Activated naive CD4-positive, alpha-beta T cell treated with anti-CD3 and anti-CD28 coated beads, Interleukin-2, amount 50 U/mL, for 72 hours (primary cell): ENCODE measurements around the gene CELSR2. TPM values are rescaled to one million over a fixed set of nuclear protein-coding genes. Genes with fewer than 3 reads are reported as not detected.
"Not testable (repeated sequence)": the region's sequence is repeated elsewhere in the genome, so short reads cannot be mapped to it uniquely, and the experiment has no call there.

Source experiments
- ATAC-seq, 2 donors: fragments of 150-1000 bp; cut with Tn5 transposase; 2 replicates each; pipeline ENCODE4 v1.10.0; 2021; ENCODE audit warnings: mild to moderate bottlenecking in 2 of 2, moderate library complexity in 2 of 2
- DNase-seq, 2 donors: peaks; one replicate each; pipeline ENCODE4 v3.0.0; 2021 to 2022; ENCODE audit warnings: low spot score in 2 of 2
- H3K27ac Mint-ChIP-seq, 2 donors: one replicate each; pipeline ENCODE4 v1.8.0; 2022; ENCODE audit warnings: mild to moderate bottlenecking in 2 of 2, mixed read lengths in 2 of 2
- H3K36me3 Mint-ChIP-seq, 2 donors: one replicate each; pipeline ENCODE4 v1.8.0; 2022; ENCODE audit warnings: mixed read lengths in 2 of 2
- H3K9me3 Mint-ChIP-seq, 2 donors: one replicate each; pipeline ENCODE4 v1.8.0; 2022; ENCODE audit warnings: mixed read lengths in 2 of 2
- total RNA-seq, 2 donors: library from RNA; stranded (reverse); gene quantifications; one replicate each; pipeline ENCODE4 v1.2.3, GENCODE V29; 2022

The CELSR2 gene
- total RNA-seq, 2 donors from 2014 or later, result 0.39 to 3.9 TPM

DNA sequence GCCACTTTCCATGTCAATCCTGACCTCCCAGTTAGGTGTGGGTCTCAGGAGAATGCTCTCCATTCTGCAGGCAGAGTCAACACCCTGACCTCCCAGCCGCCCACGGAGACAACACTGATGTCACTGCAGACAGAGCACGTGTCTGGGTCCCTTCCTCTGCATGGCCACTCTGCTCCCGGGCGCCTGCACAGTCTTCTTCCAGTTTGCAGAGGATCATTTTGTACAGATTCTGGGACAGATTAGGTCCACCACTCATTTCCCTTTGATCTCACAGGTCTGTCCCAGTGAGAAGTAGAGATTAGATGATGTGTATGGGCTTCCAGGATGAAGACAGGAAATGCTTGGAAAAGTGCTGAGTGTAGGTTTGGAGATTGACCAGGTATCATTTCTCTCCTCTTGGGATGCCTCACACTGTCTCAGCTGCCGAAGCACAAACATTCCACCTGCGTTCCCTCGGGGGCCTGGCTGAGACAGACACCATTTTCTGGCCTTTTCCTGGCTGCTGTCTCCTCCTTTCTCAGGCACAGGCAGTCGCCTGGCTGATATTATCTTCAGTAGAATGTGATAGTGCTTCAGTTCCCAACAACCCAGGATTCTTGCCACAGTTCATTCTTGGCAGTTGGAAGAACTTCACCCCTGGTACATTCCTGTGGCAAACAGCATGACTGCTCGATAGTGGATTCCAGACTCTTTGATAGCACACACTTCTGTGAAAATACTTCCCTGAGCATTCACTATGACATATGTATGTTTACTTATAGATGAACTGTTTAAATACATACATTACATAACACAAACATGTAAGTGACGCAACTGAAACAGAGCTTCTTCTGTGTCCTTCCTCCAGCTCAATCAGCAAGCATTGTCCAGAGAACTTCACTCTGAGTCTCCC lies 49.6 kb downstream of the CELSR2 start:
- DNase-seq, result no peak
- Mint-ChIP-seq H3K36me3 (no peaks in the 10 kb centered on the region), H3K9me3 (no peaks in the 10 kb centered on the region), H3K27ac (no peak overlapping the region)
- no peak for ATAC-seq

DNA sequence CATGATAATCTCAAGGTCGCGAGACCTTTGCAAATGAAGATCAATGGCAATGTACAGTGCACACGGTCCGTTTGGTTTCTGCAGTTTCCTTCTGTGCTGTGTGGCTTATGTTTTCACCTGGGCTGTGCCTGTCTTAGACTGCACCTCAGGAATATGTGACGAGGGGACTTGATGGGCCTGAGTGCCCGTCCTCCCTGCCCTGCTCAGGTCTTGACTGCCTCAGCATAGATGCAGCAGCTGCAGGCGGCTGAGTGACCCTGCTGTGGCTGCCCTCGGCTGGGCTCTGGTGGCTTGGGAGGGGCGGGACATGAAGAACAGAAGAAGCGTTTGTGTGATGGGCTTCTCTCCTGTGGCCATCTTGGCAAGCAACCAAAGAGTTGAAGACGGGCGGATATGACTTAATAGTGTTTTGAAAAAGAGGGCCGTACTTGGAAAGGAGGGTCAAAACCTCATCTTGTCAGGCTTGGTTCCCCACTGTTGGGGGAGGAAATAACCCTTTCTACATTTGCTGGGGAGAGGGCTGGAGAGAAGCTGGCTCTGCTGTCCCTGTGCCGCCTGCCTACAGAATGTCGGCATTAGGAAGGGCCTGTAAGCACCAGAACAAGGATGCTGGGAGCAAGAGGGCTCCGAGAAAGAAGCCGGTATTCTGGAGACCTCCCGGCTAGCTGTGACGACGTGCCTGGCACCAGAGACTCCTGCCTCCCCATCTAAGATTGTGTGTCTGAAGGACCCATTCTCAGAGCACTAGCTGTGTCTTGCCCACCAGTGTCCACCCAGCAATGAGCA lies 50.4 kb downstream of the CELSR2 start:
- Mint-ChIP-seq H3K9me3 (no peaks in the 10 kb centered on the region), H3K27ac (no peak overlapping the region), H3K36me3 (no peaks in the 10 kb centered on the region)
- no peak for ATAC-seq
- no peak for DNase-seq

DNA sequence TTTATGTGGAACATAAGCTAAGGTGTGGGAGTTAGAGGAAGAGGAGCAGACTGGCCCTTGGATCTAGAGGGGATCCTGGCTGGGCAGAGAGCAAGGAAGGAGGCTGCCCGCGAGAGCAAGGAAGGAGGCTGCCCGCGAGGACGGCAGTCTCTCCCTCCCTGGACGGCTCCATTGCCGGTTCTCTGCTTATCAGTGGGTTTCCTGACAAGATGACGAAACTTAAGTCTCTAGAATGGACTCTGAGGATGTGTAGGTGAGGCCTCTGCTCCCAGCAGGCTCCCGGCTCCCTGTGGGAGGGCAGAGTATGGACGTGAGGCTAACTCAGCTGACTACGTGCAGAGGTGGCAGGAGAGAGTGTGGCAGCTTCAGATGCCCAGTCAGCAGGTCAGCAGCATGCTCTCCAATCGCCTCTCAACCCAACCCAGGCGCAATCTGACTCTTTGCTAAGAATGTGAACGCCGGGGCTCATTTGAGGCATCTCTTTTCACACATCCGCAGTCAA lies 51.4 kb downstream of the CELSR2 start:
- Mint-ChIP-seq H3K27ac (no peak overlapping the region), H3K9me3 (no peaks in the 10 kb centered on the region), H3K36me3 (no peaks in the 10 kb centered on the region)
- no peak for DNase-seq
- ATAC-seq, result no peak

DNA sequence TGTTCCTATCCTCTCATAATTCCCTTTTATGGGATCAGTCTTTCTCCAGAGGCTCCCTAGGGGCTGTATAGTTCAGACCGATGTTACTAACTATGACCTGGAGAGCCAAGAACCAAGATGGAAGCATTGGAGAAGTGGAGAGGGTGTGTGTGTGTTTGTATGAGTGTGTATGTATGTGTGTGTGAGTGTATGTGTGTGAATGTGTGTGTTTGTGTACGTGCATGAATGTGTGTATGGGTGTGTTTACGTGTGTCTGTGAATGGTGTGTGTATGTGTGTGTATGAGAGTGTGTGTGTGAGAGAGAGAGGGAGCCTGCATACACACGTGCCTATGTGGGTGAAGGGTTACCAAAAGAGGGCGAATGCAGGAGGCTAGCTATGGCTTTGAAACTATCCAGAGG lies 52.5 kb downstream of the CELSR2 start:
- ATAC-seq (no peak), DNase-seq (no peak)
- Mint-ChIP-seq H3K9me3 (no peaks in the 10 kb centered on the region), H3K27ac (no peak overlapping the region), H3K36me3 (no peaks in the 10 kb centered on the region)

DNA sequence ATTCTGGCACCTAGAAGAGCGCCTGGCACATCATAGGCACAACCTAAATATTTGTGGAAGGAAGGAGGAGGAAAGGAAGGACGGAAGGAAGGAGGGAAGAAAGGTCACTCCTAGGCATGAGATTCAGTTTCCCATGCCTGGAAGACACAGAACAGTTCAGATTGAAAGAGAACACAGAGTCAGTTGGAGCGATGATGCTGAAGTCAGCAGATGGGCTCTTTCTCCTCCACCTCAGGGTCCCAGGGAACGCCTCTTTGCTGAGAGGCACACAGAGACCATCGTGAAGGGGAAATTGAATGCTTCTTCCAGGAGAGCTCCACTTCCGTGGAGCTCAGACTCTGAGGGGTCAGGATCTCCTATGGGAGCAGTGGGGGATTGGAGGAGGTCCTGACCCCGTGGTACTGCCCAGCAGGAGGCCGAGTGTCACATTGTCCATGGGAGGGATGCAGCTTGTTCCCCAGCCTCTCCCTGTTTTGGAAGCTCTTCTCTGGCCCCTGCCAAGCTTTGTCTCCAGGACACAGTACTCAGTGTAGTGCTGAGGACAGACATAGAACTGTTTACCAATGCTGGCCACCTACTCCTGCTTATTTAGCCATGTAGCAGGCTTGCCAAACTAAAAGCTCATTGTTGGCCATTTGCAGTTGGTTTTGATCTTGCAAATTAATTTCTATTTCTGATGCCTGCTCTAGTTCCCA lies 55.0 kb downstream of the CELSR2 start:
- Mint-ChIP-seq H3K27ac (no peak overlapping the region), H3K9me3 (no peaks in the 10 kb centered on the region), H3K36me3 (no peaks in the 10 kb centered on the region)
- ATAC-seq, result no peak
- no peak for DNase-seq

DNA sequence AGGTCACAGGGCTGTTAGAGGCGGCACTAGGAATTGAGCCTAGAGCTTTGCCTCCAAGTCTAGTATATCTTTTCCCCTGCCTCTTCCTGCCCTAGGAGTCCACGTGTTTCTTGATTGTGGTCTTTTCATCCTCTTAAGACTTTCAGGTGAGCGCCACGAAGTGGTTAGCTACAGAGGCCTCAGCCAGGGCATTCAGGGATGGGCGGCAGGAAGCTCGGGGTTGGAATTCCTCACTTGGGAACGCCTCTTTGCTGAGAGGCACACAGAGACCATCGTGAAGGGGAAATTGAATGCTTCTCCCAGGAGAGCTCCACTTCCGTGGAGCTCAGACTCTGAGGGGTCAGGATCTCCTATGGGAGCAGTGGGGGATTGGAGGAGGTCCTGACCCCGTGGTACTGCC lies 56.7 kb downstream of the CELSR2 start:
- H3K36me3 Mint-ChIP-seq, H3K27ac Mint-ChIP-seq: not testable (repeated sequence)

DNA sequence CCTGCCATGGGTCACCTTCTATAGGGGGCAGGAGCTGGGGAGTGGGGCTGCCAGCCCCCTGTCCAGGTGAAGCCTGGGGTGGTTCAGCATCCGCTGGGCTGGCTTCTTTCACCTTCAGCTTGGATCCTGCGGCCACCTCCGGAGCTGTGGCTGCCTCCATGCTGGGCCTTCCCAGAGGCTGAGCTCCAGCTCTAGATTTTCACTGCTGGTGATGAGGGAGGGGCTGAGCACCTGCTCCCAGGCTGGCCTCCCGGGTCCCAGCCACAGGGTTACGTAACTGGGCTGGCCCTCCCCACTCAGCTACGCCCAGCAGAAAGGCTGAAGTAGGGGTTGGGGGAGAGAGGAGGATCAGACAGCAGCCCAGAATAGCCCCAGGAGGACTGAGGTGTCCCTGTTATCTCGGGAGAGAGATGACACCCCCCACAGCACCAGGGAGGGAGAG lies 57.5 kb downstream of the CELSR2 start, which contains the start of gene MYBPHL:
Gene MYBPHL, minus strand, starts transcription at position 180 of the 442 bp plus-strand sequence. Its CDS starts 20 bp downstream, at position 160.
- ATAC-seq, result no peak
- no peaks in the 10 kb centered on the region for H3K9me3 Mint-ChIP-seq
- H3K36me3 Mint-ChIP-seq, result no peaks in the 10 kb centered on the region
- no peak within 1 kb of the TSS for H3K27ac Mint-ChIP-seq
- no peak for DNase-seq

More for the DNA sequence above, 56.7 kb downstream of the CELSR2 start:
- not testable (repeated sequence) for ATAC-seq, DNase-seq, H3K9me3 Mint-ChIP-seq

DNA sequence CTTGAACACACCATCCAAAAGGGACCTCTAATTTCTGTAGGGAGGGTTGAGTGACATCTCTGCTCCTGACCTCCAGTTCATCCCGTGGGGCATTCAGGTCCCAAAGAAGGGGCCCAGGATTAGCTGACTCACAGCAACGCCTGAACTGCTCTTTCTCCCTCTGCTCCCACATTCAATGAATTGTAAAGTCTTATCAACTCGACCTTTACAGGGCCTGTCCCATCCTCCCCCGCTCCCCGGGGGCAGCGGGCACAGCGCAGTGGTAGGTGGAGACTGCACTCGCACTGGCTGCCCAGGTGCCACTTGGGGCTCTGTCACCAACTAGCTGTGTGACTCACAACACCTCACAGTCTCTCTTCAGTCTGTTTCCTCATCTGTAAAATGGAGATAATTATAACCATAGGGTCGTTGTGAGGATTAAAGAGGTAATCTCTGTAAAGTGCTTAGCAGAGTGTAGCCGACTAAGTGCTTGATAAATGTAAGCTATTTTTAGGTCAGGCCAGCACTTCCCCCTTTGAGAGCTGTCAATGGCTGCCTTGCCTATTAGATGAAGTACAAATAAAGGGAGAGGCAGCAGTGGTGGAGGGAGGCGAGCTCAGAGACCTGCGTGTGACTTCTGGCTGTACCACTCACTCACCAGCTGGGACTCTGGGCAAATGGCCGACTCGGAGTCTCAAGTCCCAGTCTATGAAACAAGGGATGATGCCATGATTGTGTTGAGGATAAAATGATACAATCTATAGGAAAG lies 58.1 kb downstream of the CELSR2 start:
- Mint-ChIP-seq H3K9me3 (no peaks in the 10 kb centered on the region), H3K36me3 (no peaks in the 10 kb centered on the region), H3K27ac (no peak overlapping the region)
- DNase-seq, result no peak
- ATAC-seq, result peak in 1 of 2 donors; percentile 51

DNA sequence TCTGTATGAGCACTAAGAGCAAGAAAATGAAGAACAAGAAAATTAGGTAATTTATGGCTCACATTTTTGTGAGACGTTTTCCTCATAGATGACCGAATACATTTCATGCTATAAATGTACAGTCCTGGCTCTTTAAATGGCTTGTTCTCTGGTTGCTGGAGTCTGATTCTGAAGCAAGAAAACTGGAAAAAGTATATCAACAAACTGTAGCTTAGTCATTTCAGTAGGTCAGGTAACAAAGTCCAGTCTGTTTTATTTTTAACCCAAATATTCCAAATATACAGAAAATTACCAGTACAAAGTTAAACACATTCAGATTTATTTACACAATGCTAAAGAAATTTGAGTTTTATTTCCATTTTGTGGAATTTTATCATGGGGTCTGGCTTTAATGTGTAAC lies 60.0 kb downstream of the CELSR2 start:
- ATAC-seq (no peak), DNase-seq (no peak)
- Mint-ChIP-seq H3K36me3 (no peaks in the 10 kb centered on the region), H3K9me3 (no peaks in the 10 kb centered on the region), H3K27ac (no peak overlapping the region)

DNA sequence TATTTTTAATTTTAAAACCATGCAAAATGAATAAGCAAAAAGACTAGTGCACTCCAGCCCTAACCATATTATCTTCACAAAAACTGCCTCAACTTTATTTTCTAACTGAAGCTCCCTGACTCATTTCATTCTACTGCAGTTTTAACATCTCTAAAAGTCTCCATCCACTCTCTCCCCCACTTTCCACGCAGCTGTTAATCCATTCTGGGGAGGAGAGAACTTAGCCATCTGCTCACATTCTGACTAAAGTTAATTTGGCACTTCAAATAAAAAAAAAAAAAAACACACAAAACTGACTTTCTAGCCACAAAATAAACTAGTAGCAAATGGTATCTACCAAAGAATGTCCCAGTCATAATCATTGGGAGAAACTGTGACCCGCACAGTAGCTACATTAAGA lies 62.9 kb downstream of the CELSR2 start:
- Mint-ChIP-seq H3K36me3 (no peaks in the 10 kb centered on the region), H3K9me3 (no peaks in the 10 kb centered on the region), H3K27ac (no peak overlapping the region)
- DNase-seq (no peak), ATAC-seq (no peak)

DNA sequence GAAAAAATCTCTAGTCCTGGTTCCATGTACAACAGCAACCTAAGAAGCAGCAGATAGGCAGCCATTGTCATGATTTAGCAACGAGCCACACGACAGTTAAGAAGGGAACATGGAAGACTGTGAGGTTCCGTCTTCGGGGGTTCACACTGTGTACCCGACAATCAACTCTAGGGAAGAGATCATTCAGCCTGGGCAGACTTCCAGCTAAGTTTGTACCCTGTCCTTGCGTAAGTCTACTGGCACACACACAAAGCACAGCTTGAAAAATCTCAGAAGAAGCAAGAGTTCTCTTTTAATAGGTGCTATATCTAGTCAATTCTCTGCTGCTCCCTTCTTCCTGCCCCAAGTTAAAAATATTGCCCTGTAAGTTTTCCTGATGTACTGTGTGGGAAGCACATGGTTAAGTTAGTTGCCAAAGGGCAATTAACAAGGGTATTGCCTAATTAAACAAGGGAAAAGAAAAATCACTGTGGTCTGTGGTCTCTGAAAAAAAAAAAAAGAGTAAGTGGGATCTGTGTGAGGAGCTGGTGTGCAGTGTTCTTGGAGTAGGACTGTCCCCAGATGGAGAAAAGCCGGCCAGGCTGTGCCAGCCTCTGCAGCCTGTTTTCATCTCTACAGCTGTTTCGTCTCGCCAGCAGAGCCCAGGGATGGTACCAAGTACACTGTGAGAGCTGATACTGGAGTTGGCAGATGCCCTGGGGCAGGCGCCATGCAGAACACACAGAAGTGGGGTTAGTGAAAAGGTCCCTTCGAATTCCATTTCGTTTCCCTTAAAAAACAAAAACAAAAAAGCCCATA lies 63.8 kb downstream of the CELSR2 start:
- DNase-seq, result no peak
- Mint-ChIP-seq H3K36me3 (no peaks in the 10 kb centered on the region), H3K9me3 (no peaks in the 10 kb centered on the region), H3K27ac (no peak overlapping the region)
- no peak for ATAC-seq

DNA sequence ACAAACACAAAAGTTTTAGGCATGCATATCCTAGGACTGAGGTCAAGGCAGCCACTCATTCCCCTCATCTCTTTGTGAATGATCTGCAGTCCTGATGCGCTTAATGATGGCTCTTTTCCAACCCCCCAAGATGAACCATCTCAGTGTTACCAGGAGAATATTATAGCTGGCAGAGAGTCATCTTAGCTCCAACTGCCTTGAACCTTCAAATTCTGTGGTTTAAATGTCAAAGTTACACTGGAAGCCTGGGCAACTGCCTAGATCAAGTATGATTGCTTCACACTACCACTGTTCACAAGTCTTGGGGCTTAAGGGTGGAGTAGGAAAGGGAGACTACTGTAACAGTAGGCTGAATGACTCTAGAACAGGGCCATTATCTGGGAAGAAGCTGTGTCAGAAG lies 65.5 kb downstream of the CELSR2 start:
- no peaks in the 10 kb centered on the region for H3K9me3 Mint-ChIP-seq
- ATAC-seq (no peak), DNase-seq (no peak)
- no peak overlapping the region for H3K27ac Mint-ChIP-seq
- H3K36me3 Mint-ChIP-seq, result no peaks in the 10 kb centered on the region

DNA sequence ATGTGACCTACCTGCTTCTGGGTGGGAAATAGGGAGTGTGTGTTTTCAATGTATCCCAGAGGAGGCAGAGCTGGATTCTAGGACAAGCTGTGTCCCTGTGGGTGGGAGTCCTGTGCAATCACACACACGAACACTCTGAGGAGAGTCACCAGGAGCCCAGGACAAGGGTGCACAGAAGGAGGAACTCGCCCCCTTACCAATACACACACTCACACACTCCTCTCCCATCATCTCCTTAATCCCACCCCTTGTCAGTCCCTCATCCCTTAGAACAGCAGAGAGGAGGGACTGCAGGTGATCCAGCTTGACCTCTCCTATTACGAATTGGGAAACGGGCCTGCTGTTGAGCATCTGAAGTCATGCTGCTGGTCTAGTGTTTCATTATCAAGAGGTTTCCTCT lies 65.9 kb downstream of the CELSR2 start:
- Mint-ChIP-seq H3K9me3 (no peaks in the 10 kb centered on the region), H3K36me3 (no peaks in the 10 kb centered on the region), H3K27ac (no peak overlapping the region)
- DNase-seq (no peak), ATAC-seq (no peak)

DNA sequence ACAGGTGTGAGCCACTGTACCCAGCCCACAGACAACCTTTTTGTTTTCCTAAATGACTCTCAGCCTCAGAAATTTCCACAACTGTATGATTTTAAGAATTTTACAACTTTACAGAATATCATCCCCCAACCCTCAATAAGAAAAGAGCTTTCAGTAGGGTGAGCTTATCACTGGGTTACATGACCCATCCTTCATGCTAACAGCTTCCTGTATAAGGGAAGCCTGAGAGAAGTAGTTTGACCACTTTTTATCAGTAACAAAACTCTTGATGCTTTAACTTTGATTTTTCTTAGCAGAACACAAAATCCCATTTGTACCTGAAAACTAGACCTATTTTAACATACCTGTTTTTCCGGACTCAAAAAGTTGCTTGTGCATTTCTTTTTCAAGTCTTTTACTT lies 67.2 kb downstream of the CELSR2 start:
- H3K27ac Mint-ChIP-seq, result no peak overlapping the region
- no peak for ATAC-seq
- no peaks in the 10 kb centered on the region for H3K9me3 Mint-ChIP-seq
- DNase-seq, result no peak
- H3K36me3 Mint-ChIP-seq, result no peaks in the 10 kb centered on the region

DNA sequence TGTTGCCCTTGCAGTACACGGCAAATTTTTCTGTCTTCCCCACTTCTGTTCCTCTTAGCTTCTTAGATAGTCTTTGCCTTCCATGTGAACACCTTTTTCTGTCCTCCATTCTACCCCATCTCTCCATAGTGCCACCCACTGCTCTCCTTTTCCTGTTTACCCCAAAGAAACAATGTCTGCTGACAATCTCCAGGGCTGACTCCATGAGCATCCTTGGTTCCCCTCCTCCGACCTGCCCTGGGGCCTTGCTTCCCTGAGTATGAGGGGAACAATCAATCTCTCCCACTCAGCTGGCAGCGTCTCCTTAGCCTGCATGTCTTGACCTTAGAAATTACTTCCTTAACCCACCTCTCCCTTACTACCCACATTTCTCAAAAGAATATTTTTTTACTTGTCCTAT lies 69.8 kb downstream of the CELSR2 start:
- Mint-ChIP-seq H3K9me3 (no peaks in the 10 kb centered on the region), H3K36me3 (no peaks in the 10 kb centered on the region), H3K27ac (no peak overlapping the region)
- no peak for ATAC-seq
- DNase-seq, result no peak

DNA sequence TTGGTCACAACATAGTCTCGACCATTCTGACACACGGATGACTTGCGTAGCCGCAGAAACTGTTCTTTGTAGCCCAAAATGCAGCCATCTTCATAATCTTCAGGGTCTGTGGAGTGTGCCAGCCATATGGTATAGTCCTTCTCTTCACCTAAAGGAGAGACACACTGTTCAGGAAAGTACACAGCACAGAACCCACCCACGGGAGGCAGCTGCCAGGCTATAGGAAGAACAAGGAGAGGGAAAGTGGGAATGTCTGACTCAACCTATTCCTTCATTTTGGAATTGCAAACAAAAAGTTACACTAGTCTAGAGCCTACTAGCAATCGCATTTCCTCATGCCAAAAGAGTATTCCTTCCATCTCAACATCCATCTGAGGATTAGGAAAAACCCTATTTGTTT lies 73.6 kb downstream of the CELSR2 start:
- Mint-ChIP-seq H3K9me3 (no peaks in the 10 kb centered on the region), H3K36me3 (no peaks in the 10 kb centered on the region), H3K27ac (no peak overlapping the region)
- ATAC-seq, result no peak
- DNase-seq, result no peak
